PFSK-1 (cell line): ENCODE data around the gene SKA2.

Experiments used
- POLR2AphosphoS5 ChIP-seq: IDR thresholded peaks from 2 replicates; pipeline ENCODE4 v1.6.1; 2012; ENCODE audit warnings: low read depth, mild to moderate bottlenecking, control low read depth, low read length, moderate library complexity
- REST ChIP-seq, 2 experiments: IDR thresholded peaks; 2 replicates each; pipeline versions ENCODE4 v1.6.1 to v1.8.0; 2011 to 2012; ENCODE audit warnings: low read depth in 2 of 2, low read length in 2 of 2, control low read depth in 1 of 2, inconsistent platforms in 1 of 2, mild to moderate bottlenecking in 1 of 2, moderate library complexity in 1 of 2; ENCODE audit not compliant: insufficient read depth in 1 of 2
- TAF1 ChIP-seq: IDR thresholded peaks from 2 replicates; pipeline ENCODE4 v1.6.1; 2012; ENCODE audit warnings: low read length, control low read depth, borderline replicate concordance; ENCODE audit not compliant: insufficient read depth

GRCh38 chr17:59152925-59153324, 2.1 kb downstream of the SKA2 start:
- no peak for TF ChIP-seq POLR2AphosphoS5
- TF ChIP-seq REST (IDR thresholded peaks at IDR 0.05; ENCODE audit: insufficient read depth in 1 of 2, low read depth in 2 of 2, low read length in 2 of 2) = no peak
- TF ChIP-seq TAF1 = no peak
